Gastrocnemius medialis (tissue), 4 donors: ENCODE measurements around the gene CITED1.

Experiments used
- POLR2A ChIP-seq, 2 donors: fragments of 450-650 bp; IDR thresholded peaks; one replicate each; pipeline ENCODE4 v1.6.1; 2017; ENCODE audit warnings: antibody characterized with exemption in 2 of 2, mild to moderate bottlenecking in 2 of 2, moderate library complexity in 2 of 2
- TF ChIP-seq, protein P1 (sequence below), 5 experiments: fragments of 450-650 bp in 3 of 5; fragments of 200-600 bp in 2 of 5; sonication (generic) in 2 of 5; IDR thresholded peaks in 4 of 5; conservative IDR thresholded peaks in 1 of 5; 1 replicate in 4 of 5; 2 replicates in 1 of 5; pipeline ENCODE4 v1.5.1; 2016 to 2019; ENCODE audit warnings: antibody characterized with exemption in 5 of 5, mild to moderate bottlenecking in 3 of 5, moderate library complexity in 3 of 5

DNA sequence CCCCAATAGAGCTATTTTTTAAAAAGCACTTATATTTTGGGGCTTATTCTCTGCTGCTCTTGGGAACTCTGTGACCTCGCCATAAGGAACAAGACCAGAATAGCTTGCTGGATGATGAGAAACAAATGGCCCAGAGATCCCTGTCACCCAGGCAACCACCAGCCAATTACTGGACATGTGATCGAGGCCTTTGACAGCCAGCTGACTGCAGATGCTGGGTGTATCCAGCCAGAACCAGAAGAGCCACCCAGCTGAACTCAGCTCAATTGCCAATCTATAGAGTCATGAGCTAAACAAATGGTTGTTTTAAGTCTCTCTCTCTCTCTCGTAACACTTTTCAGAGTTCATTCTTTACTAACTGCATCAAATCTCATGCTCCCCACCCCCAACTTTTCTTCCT is 24.4 kb upstream of the CITED1 start:
- TF ChIP-seq, protein P1, sequence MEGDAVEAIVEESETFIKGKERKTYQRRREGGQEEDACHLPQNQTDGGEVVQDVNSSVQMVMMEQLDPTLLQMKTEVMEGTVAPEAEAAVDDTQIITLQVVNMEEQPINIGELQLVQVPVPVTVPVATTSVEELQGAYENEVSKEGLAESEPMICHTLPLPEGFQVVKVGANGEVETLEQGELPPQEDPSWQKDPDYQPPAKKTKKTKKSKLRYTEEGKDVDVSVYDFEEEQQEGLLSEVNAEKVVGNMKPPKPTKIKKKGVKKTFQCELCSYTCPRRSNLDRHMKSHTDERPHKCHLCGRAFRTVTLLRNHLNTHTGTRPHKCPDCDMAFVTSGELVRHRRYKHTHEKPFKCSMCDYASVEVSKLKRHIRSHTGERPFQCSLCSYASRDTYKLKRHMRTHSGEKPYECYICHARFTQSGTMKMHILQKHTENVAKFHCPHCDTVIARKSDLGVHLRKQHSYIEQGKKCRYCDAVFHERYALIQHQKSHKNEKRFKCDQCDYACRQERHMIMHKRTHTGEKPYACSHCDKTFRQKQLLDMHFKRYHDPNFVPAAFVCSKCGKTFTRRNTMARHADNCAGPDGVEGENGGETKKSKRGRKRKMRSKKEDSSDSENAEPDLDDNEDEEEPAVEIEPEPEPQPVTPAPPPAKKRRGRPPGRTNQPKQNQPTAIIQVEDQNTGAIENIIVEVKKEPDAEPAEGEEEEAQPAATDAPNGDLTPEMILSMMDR (IDR thresholded peaks at IDR 0.05 in 4 of 5, conservative IDR thresholded peaks at IDR 0.05 in 1 of 5) = no peak
- no peak for TF ChIP-seq POLR2A (IDR thresholded peaks at IDR 0.05)
